GM21447 (cell line): ENCODE measurements around the gene TMEM114.

Experiments
- ATAC-seq: cut with Tn5 transposase; IDR thresholded peaks from one replicate; pipeline ENCODE4 v1.9.1; 2021; ENCODE audit not compliant: unreplicated experiment

Gene TMEM114

GRCh38 chr16:8589900-8590688, at the start of gene TMEM114:
TSS of gene TMEM114 (minus strand) at chr16:8590511. CDS start at chr16:8589838, 673 bp downstream.
- ATAC-seq: no peak

GRCh38 chr16:8639694-8640093, 49.4 kb upstream of the TMEM114 start:
- no peak for ATAC-seq

GRCh38 chr16:8634991-8635736, 44.9 kb upstream of the TMEM114 start:
- no peak for ATAC-seq

GRCh38 chr16:8632675-8633182, 42.4 kb upstream of the TMEM114 start:
- ATAC-seq: no peak

- no peak for ATAC-seq
Observed at GRCh38 chr16:8631818-8632465, 41.6 kb upstream of the TMEM114 start.

- no peak for ATAC-seq
Observed at GRCh38 chr16:8631373-8631772, 41.1 kb upstream of the TMEM114 start.

GRCh38 chr16:8630255-8630953, 40.1 kb upstream of the TMEM114 start:
- no peak for ATAC-seq

GRCh38 chr16:8628981-8629725, 38.8 kb upstream of the TMEM114 start:
- ATAC-seq: no peak

- no peak for ATAC-seq
Observed at GRCh38 chr16:8627456-8627855, 37.1 kb upstream of the TMEM114 start.

GRCh38 chr16:8626946-8627345, 36.6 kb upstream of the TMEM114 start:
- ATAC-seq: no peak

- ATAC-seq: no peak
Observed at GRCh38 chr16:8625491-8626087, 35.3 kb upstream of the TMEM114 start.

- ATAC-seq: no peak
Observed at GRCh38 chr16:8623634-8624033, 33.3 kb upstream of the TMEM114 start.

- peak; percentile 9 for ATAC-seq
Observed at GRCh38 chr16:8622315-8622656, 32.0 kb upstream of the TMEM114 start.

GRCh38 chr16:8621572-8622314, 31.4 kb upstream of the TMEM114 start, which contains the start of gene METTL22:
TSS of gene METTL22 (plus strand) at chr16:8621698. CDS start at chr16:8625666, 3,968 bp downstream.
- peak; percentile 89 for ATAC-seq

GRCh38 chr16:8621222-8621571, 30.9 kb upstream of the TMEM114 start:
- peak; percentile 4 for ATAC-seq

GRCh38 chr16:8620535-8620934, 30.2 kb upstream of the TMEM114 start:
- ATAC-seq: no peak

GRCh38 chr16:8619671-8620370, 29.5 kb upstream of the TMEM114 start:
- ATAC-seq: no peak

GRCh38 chr16:8614435-8615029, 24.2 kb upstream of the TMEM114 start:
- no peak for ATAC-seq
